GM12865 (cell line): ENCODE measurements around the gene BAIAP3.

Experiments
- DNase-seq: peaks from one replicate; pipeline ENCODE4 v3.0.0; 2010; ENCODE audit warnings: low read depth
- H3K4me3 ChIP-seq: 2 replicates; pipeline ENCODE4 v1.5.1; 2011; ENCODE audit warnings: mild to moderate bottlenecking, low read depth, low read length, control low read depth
- CTCF ChIP-seq: IDR thresholded peaks from 2 replicates; pipeline ENCODE4 v1.5.1; 2011; ENCODE audit warnings: low read length, control low read depth, low read depth, inconsistent platforms; ENCODE audit not compliant: insufficient read depth; ENCODE audit errors: missing control alignments

Gene BAIAP3

GRCh38 chr16:1320658-1321240, 12.7 kb upstream of the BAIAP3 start:
- TF ChIP-seq CTCF, result no peak
- H3K4me3 ChIP-seq, result no peak overlapping the region
- no peak for DNase-seq

GRCh38 chr16:1322407-1322806, 11.0 kb upstream of the BAIAP3 start:
- no peak for TF ChIP-seq CTCF
- no peak overlapping the region for H3K4me3 ChIP-seq
- DNase-seq, result no peak

GRCh38 chr16:1323296-1324239, 9.9 kb upstream of the BAIAP3 start:
- DNase-seq, result no peak
- no peak overlapping the region for H3K4me3 ChIP-seq
- no peak for TF ChIP-seq CTCF

DNA sequence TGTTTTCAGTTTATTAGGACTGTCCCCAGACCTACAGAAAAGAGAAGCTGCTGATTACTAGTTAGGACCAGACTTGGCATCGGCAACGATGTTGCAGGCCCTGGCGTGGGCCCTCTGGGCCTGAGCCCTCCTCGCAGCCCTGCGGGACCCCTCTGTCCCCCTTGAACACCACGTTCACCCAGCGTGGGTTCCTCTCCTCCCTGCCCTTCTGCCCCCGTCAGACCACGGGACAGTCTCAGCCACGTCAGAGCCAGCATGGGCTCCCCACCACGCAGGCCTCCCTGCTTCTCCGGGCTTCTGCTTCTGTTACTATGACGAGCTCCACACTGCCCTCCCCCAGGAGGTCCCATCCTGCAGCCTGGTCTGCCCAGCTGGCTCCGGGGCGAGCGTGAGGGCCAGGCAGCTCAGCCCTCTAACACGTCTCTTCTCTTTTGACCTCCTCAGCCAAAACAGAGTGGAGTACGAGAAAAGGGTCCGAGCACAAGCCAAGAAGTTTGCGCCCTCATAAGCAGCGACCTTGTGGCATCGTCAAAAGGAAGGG, 9.1 kb upstream of the BAIAP3 start:
- H3K4me3 ChIP-seq, result no peak overlapping the region
- DNase-seq, result no peak
- TF ChIP-seq CTCF, result no peak

- no peak overlapping the region for H3K4me3 ChIP-seq
- TF ChIP-seq CTCF, result no peak
- no peak for DNase-seq
Measured at GRCh38 chr16:1325261-1325660, 8.2 kb upstream of the BAIAP3 start.

- no peak for DNase-seq
- no peak for TF ChIP-seq CTCF
- no peak overlapping the region for H3K4me3 ChIP-seq
Measured at GRCh38 chr16:1325673-1326371, 7.6 kb upstream of the BAIAP3 start.
